H9 (cell line): ENCODE results near the gene RNASET2. TPM values are rescaled to one million over a fixed set of nuclear protein-coding genes. Genes with fewer than 3 reads are reported as not detected.

Experiments
- DNase-seq: peaks from one replicate; pipeline ENCODE4 v3.0.0-alpha.2; 2017
- H2AFZ ChIP-seq: one replicate; pipeline ENCODE4 v1.6.1; 2013; ENCODE audit warnings: mild to moderate bottlenecking, low read length, control low read depth, moderate library complexity
- H2AK5ac ChIP-seq: 2 replicates; pipeline ENCODE4 v1.6.1; 2013; ENCODE audit warnings: low read length, control low read depth, mixed read lengths; ENCODE audit not compliant: insufficient read length
- H2BK120ac ChIP-seq: one replicate; pipeline ENCODE4 v1.6.1; 2013; ENCODE audit warnings: low read depth, mild to moderate bottlenecking, low read length, control low read depth, inconsistent platforms; ENCODE audit not compliant: poor library complexity, severe bottlenecking
- H2BK12ac ChIP-seq: 2 replicates; pipeline ENCODE4 v1.6.1; 2013; ENCODE audit warnings: low read length, control low read depth, mixed read lengths, low read depth; ENCODE audit not compliant: insufficient read length
- H2BK15ac ChIP-seq: 2 replicates; pipeline ENCODE4 v1.6.1; 2013; ENCODE audit warnings: low read depth, low read length, control low read depth
- H2BK20ac ChIP-seq: one replicate; pipeline ENCODE4 v1.6.1; 2013; ENCODE audit warnings: low read depth, mild to moderate bottlenecking, low read length, control low read depth, inconsistent platforms; ENCODE audit not compliant: poor library complexity, severe bottlenecking
- H2BK5ac ChIP-seq: 2 replicates; pipeline ENCODE4 v1.6.1; 2013; ENCODE audit warnings: low read length, control low read depth, mixed read lengths; ENCODE audit not compliant: insufficient read length
- H3K14ac ChIP-seq: 2 replicates; pipeline ENCODE4 v1.6.1; 2013; ENCODE audit warnings: low read length, control low read depth; ENCODE audit not compliant: insufficient read depth
- H3K18ac ChIP-seq: 2 replicates; pipeline ENCODE4 v1.6.1; 2013; ENCODE audit warnings: low read depth, mild to moderate bottlenecking, mixed read lengths, low read length, control low read depth; ENCODE audit not compliant: insufficient read length
- H3K23ac ChIP-seq: 2 replicates; pipeline ENCODE4 v1.6.1; 2013; ENCODE audit warnings: low read length, control low read depth, mixed read lengths, low read depth; ENCODE audit not compliant: insufficient read length
- H3K23me2 ChIP-seq: 2 replicates; pipeline ENCODE4 v1.6.1; 2013; ENCODE audit warnings: low read depth, mild to moderate bottlenecking, mixed read lengths, low read length, control low read depth; ENCODE audit not compliant: insufficient read length, poor library complexity, severe bottlenecking
- H3K27ac ChIP-seq: 2 replicates; pipeline ENCODE4 v1.5.1; 2013; ENCODE audit warnings: low read length, control low read depth, mixed read lengths, low read depth; ENCODE audit not compliant: insufficient read length
- H3K27me3 ChIP-seq: 2 replicates; pipeline ENCODE4 v1.6.1; 2013; ENCODE audit warnings: low read length, control low read depth, inconsistent platforms; ENCODE audit not compliant: insufficient read depth
- H3K4ac ChIP-seq: 2 replicates; pipeline ENCODE4 v1.6.1; 2013; ENCODE audit warnings: low read depth, mild to moderate bottlenecking, control low read depth, inconsistent platforms, low read length, moderate library complexity
- H3K4me1 ChIP-seq: 2 replicates; pipeline ENCODE4 v1.6.1; 2013; ENCODE audit warnings: low read length, control low read depth, inconsistent platforms; ENCODE audit not compliant: insufficient read depth
- H3K4me2 ChIP-seq: 2 replicates; pipeline ENCODE4 v1.6.1; 2013; ENCODE audit warnings: low read length, control low read depth, mixed read lengths; ENCODE audit not compliant: insufficient read length, insufficient read depth
- H3K56ac ChIP-seq: 2 replicates; pipeline ENCODE4 v1.6.1; 2013; ENCODE audit warnings: low read depth, mild to moderate bottlenecking, mixed read lengths, low read length, control low read depth; ENCODE audit not compliant: insufficient read length
- H3K79me1 ChIP-seq: 2 replicates; pipeline ENCODE4 v1.6.1; 2013; ENCODE audit warnings: low read depth, mild to moderate bottlenecking, moderate library complexity, low read length, control low read depth, inconsistent platforms; ENCODE audit not compliant: insufficient read depth, poor library complexity, severe bottlenecking
- H3K79me2 ChIP-seq: 2 replicates; pipeline ENCODE4 v1.6.1; 2013; ENCODE audit warnings: low read length, control low read depth, inconsistent platforms; ENCODE audit not compliant: insufficient read depth
- H3K9ac ChIP-seq: 2 replicates; pipeline ENCODE4 v1.6.1; 2013; ENCODE audit warnings: low read length, control low read depth, mixed read lengths; ENCODE audit not compliant: insufficient read length; ENCODE audit errors: extremely low read depth
- H3K9me3 ChIP-seq: one replicate; pipeline ENCODE4 v1.6.1; 2013; ENCODE audit warnings: low read depth, low read length, inconsistent platforms; ENCODE audit not compliant: control insufficient read depth
- H3T11ph ChIP-seq: one replicate; pipeline ENCODE4 v1.6.1; 2013; ENCODE audit warnings: mild to moderate bottlenecking, low read length, control low read depth, inconsistent platforms
- H4K20me1 ChIP-seq: one replicate; pipeline ENCODE4 v1.6.1; 2013; ENCODE audit not compliant: control insufficient read depth, insufficient read length, insufficient read depth
- H4K5ac ChIP-seq: 2 replicates; pipeline ENCODE4 v1.6.1; 2013; ENCODE audit warnings: low read depth, mild to moderate bottlenecking, mixed read lengths, low read length, control low read depth; ENCODE audit not compliant: insufficient read length
- H4K8ac ChIP-seq: replicated peaks from 2 replicates; pipeline ENCODE4 v1.6.1; 2013; ENCODE audit warnings: low read length, control low read depth, mixed read lengths, low read depth; ENCODE audit not compliant: insufficient read length
- H4K91ac ChIP-seq: 2 replicates; pipeline ENCODE4 v1.6.1; 2013; ENCODE audit warnings: low read depth, mild to moderate bottlenecking, moderate library complexity, mixed read lengths, low read length, control low read depth; ENCODE audit not compliant: insufficient read length
- H3K27ac Mint-ChIP-seq, 3 experiments: 2 replicates in 2 of 3; 3 replicates in 1 of 3; pipeline ENCODE4 v1.8.0; 2020 to 2021; ENCODE audit warnings: mixed read lengths in 3 of 3, mild to moderate bottlenecking in 1 of 3, moderate library complexity in 1 of 3
- H3K27me3 Mint-ChIP-seq: 2 replicates; pipeline ENCODE4 v1.8.0; 2021; ENCODE audit warnings: low read depth, mild to moderate bottlenecking, moderate library complexity, mixed read lengths
- H3K36me3 Mint-ChIP-seq, 3 experiments: 2 replicates in 2 of 3; 3 replicates in 1 of 3; pipeline ENCODE4 v1.8.0; 2020 to 2021; ENCODE audit warnings: low read depth in 3 of 3, mixed read lengths in 3 of 3; ENCODE audit not compliant: insufficient read depth in 1 of 3
- H3K4me1 Mint-ChIP-seq, 2 experiments: 2 replicates each; pipeline ENCODE4 v1.8.0; 2020; ENCODE audit warnings: mixed read lengths in 2 of 2
- H3K4me3 Mint-ChIP-seq, 2 experiments: 2 replicates in 1 of 2; 3 replicates in 1 of 2; pipeline ENCODE4 v1.8.0; 2020 to 2021; ENCODE audit warnings: mild to moderate bottlenecking in 2 of 2, mixed read lengths in 2 of 2, moderate library complexity in 1 of 2
- H3K9me3 Mint-ChIP-seq, 2 experiments: 2 replicates in 1 of 2; 3 replicates in 1 of 2; pipeline ENCODE4 v1.8.0; 2020; ENCODE audit warnings: mild to moderate bottlenecking in 2 of 2, mixed read lengths in 2 of 2, moderate library complexity in 1 of 2
- CTCF ChIP-seq: fragments of 200-600 bp; sonication (generic); conservative IDR thresholded peaks from 3 replicates; pipeline ENCODE4 v1.8.0; 2021; ENCODE audit warnings: antibody characterized with exemption, mild to moderate bottlenecking
- WGBS: extraction: QIAGEN DNeasy Blood & Tissue Kit; methylation state at CpG from one replicate; pipeline ENCODE4 v1.1.7; 2013; ENCODE audit warnings: missing lambda C conversion rate, low lambda C conversion rate, mixed read lengths; ENCODE audit not compliant: insufficient read length; ENCODE audit errors: extremely low coverage; 5-methylcytosine and 5-hydroxymethylcytosine counted together
- total RNA-seq: library from RNA; stranded (reverse); gene quantifications from 2 replicates; pipeline ENCODE4 v1.2.1, GENCODE V29; 2021

The RNASET2 gene
- total RNA-seq, 1 experiment from 2014 or later: 28.2 TPM

GRCh38 chr6:166940643-166941068 lies 15.7 kb downstream of the RNASET2 start:
- no peaks in the 10 kb centered on the region for H3K79me1 ChIP-seq
- H2BK15ac ChIP-seq: no peak overlapping the region
- H2AFZ ChIP-seq: no peak overlapping the region
- no peak overlapping the region for H4K5ac ChIP-seq
- Mint-ChIP-seq H3K27ac (no peak overlapping the region; a peak in 1 of 7 replicates), H3K9me3 (no peaks in the 10 kb centered on the region), H3K4me3 (no peak overlapping the region), H3K27me3 (no peaks in the 10 kb centered on the region), H3K36me3 (peaks cover 9 to 23% (median 18%) of the 10 kb centered on the region in 3 experiments), H3K4me1 (peaks cover 7 to 14% of the 10 kb centered on the region in 2 experiments)
- no peak overlapping the region for H2BK120ac ChIP-seq
- no peak overlapping the region for H3K27ac ChIP-seq
- TF ChIP-seq CTCF: no peak
- H3K18ac ChIP-seq: no peak overlapping the region
- no peak overlapping the region for H4K91ac ChIP-seq
- no peaks in the 10 kb centered on the region for H3K4me1 ChIP-seq
- no peak overlapping the region for H4K8ac ChIP-seq
- H2AK5ac ChIP-seq: no peak overlapping the region
- no peaks in the 10 kb centered on the region for H3K27me3 ChIP-seq
- no peaks in the 10 kb centered on the region for H3K9me3 ChIP-seq
- no peak for DNase-seq
- no CpG with 5 or more reads among the region's 7 CpGs for WGBS
- no peak overlapping the region for H3K4ac ChIP-seq
- H3K23me2 ChIP-seq: no peaks in the 10 kb centered on the region
- H3K14ac ChIP-seq: no peak overlapping the region
- no peak overlapping the region for H2BK20ac ChIP-seq
- no peak overlapping the region for H3K23ac ChIP-seq
- no peak overlapping the region for H3K9ac ChIP-seq
- H3T11ph ChIP-seq: no peak overlapping the region
- H2BK12ac ChIP-seq: no peak overlapping the region
- H3K79me2 ChIP-seq: no peaks in the 10 kb centered on the region
- no peak overlapping the region for H2BK5ac ChIP-seq
- H3K56ac ChIP-seq: no peak overlapping the region
- no peak overlapping the region for H3K4me2 ChIP-seq
- no peaks in the 10 kb centered on the region for H4K20me1 ChIP-seq
